GM23248 (cell line): ENCODE measurements around the gene CLPX. TPM values are rescaled to one million over a fixed set of nuclear protein-coding genes. Genes with fewer than 3 reads are reported as not detected.

Experiments used
- DNase-seq: peaks from one replicate; pipeline ENCODE4 v3.0.0-alpha.2; 2015
- H2AFZ ChIP-seq: fragments of 200-600 bp; sonication (generic); 2 replicates; pipeline ENCODE4 v1.6.1; 2016; ENCODE audit warnings: antibody characterized with exemption
- H3F3A ChIP-seq: fragments of 200-600 bp; sonication (generic); 2 replicates; pipeline ENCODE4 v1.6.1; 2016; ENCODE audit warnings: mild to moderate bottlenecking, antibody characterized with exemption, mixed run types; ENCODE audit not compliant: insufficient read depth
- H3K27ac ChIP-seq: fragments of 200-600 bp; sonication (generic); 2 replicates; pipeline ENCODE4 v1.5.1; 2016; ENCODE audit warnings: mild to moderate bottlenecking
- H3K27me3 ChIP-seq: fragments of 200-600 bp; sonication (generic); replicated peaks from 2 replicates; pipeline ENCODE4 v1.6.1; 2016; ENCODE audit warnings: mild to moderate bottlenecking; ENCODE audit not compliant: insufficient read depth
- H3K36me3 ChIP-seq: fragments of 200-600 bp; sonication (generic); 2 replicates; pipeline ENCODE4 v1.6.1; 2016; ENCODE audit warnings: low read depth, mild to moderate bottlenecking
- H3K4me1 ChIP-seq: fragments of 200-600 bp; sonication (generic); 2 replicates; pipeline ENCODE4 v1.6.1; 2016; ENCODE audit warnings: mild to moderate bottlenecking; ENCODE audit not compliant: insufficient read depth
- H3K4me2 ChIP-seq: fragments of 200-600 bp; sonication (generic); one replicate; pipeline ENCODE4 v1.6.1; 2016; ENCODE audit warnings: mild to moderate bottlenecking; ENCODE audit not compliant: unreplicated experiment
- H3K4me3 ChIP-seq: fragments of 200-600 bp; sonication (generic); 2 replicates; pipeline ENCODE4 v1.5.1; 2016; ENCODE audit warnings: mild to moderate bottlenecking
- H3K79me2 ChIP-seq: fragments of 200-600 bp; sonication (generic); 2 replicates; pipeline ENCODE4 v1.6.1; 2016; ENCODE audit warnings: mild to moderate bottlenecking; ENCODE audit not compliant: insufficient read depth
- H3K9ac ChIP-seq: fragments of 200-600 bp; sonication (generic); 2 replicates; pipeline ENCODE4 v1.6.1; 2016; ENCODE audit warnings: mild to moderate bottlenecking
- H3K9me2 ChIP-seq: fragments of 200-600 bp; sonication (generic); 2 replicates; pipeline ENCODE4 v1.6.1; 2016; ENCODE audit warnings: mixed run types, mild to moderate bottlenecking, moderate library complexity; ENCODE audit not compliant: insufficient read depth
- H3K9me3 ChIP-seq: fragments of 200-600 bp; sonication (generic); one replicate; pipeline ENCODE4 v1.6.1; 2017; ENCODE audit warnings: low read depth
- H4K20me1 ChIP-seq: fragments of 200-600 bp; sonication (generic); 2 replicates; pipeline ENCODE4 v1.6.0; 2016; ENCODE audit not compliant: insufficient read depth
- EZH2 ChIP-seq: fragments of 200-600 bp; sonication (generic); IDR thresholded peaks from 2 replicates; pipeline ENCODE4 v1.6.1; 2018; ENCODE audit warnings: antibody characterized with exemption, mild to moderate bottlenecking; ENCODE audit not compliant: insufficient read depth, poor library complexity, severe bottlenecking
- EZH2phosphoT487 ChIP-seq: fragments of 200-600 bp; sonication (generic); IDR thresholded peaks from 2 replicates; pipeline ENCODE4 v1.6.1; 2018; ENCODE audit warnings: antibody characterized with exemption, moderate library complexity, mild to moderate bottlenecking, low read depth; ENCODE audit not compliant: insufficient read depth
- WGBS, 2 experiments: methylation state at CpG; one replicate each; pipeline ENCODE4 v1.1.6; 2015 to 2017; ENCODE audit warnings: low lambda C conversion rate in 2 of 2, low coverage in 1 of 2; ENCODE audit errors: missing lambda C conversion rate in 2 of 2; 5-methylcytosine and 5-hydroxymethylcytosine counted together
- in situ Hi-C: fragments of 300-500 bp; cut with MboI; formaldehyde crosslinking; loops from 2 replicates; pipeline ENCODE4 v1.15.0; 2020
- polyA plus RNA-seq: library from polyadenylated mRNA; unstranded; fragments of >200 nt; fragmentation: Nextera tagmentation; extraction: Ambion mirVana; gene quantifications from 2 replicates; pipeline ENCODE4 v1.2.1, GENCODE V29; 2016
- total RNA-seq: library from RNA; depleted of rRNA; stranded (reverse); fragments of >200 nt; shearing (Covaris generic); gene quantifications from 2 replicates; pipeline ENCODE4 v1.2.3, GENCODE V29; 2014

CLPX gene
- total and polyA plus RNA-seq, 2 experiments from 2014 or later, result 22.8 to 33.1 TPM

DNA sequence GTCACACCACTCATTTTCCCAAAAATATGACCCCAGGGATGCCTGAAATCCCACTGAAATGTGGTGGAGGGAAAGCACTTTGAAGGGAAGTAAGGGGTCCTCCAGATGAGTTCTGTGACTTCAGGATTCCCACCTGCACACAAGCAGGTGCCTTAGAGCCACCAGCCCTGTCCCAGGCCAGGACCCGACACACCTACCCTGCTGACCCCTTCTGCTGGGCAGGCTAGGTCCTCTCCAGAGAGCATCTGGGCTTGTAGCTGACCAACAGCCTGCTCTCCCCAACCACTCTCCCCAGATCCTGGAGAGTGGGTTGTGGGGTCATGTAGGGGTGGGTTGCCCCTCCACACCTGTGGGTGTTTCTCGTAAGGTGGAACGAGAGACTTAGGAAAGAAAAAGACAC is 41.1 kb upstream of the CLPX start:
- no peaks in the 10 kb centered on the region for H3K27me3 ChIP-seq
- H3K4me2 ChIP-seq, result no peak overlapping the region
- no peaks in the 10 kb centered on the region for H3F3A ChIP-seq
- WGBS, 2 experiments, result 78 to 92% methylated on average over 3 of the region's 3 CpGs
- no peaks in the 10 kb centered on the region for H3K9me2 ChIP-seq
- no peak overlapping the region for H2AFZ ChIP-seq
- H3K27ac ChIP-seq, result no peak overlapping the region
- DNase-seq, result no peak
- TF ChIP-seq EZH2 (no peak), EZH2phosphoT487 (no peak)
- no peaks in the 10 kb centered on the region for H3K9me3 ChIP-seq
- no peaks in the 10 kb centered on the region for H4K20me1 ChIP-seq
- no peak overlapping the region for H3K9ac ChIP-seq
- no peaks in the 10 kb centered on the region for H3K79me2 ChIP-seq
- H3K4me3 ChIP-seq, result no peak overlapping the region
- H3K4me1 ChIP-seq, result no peaks in the 10 kb centered on the region
- in situ Hi-C loops, result no loop called here
- no peaks in the 10 kb centered on the region for H3K36me3 ChIP-seq

DNA sequence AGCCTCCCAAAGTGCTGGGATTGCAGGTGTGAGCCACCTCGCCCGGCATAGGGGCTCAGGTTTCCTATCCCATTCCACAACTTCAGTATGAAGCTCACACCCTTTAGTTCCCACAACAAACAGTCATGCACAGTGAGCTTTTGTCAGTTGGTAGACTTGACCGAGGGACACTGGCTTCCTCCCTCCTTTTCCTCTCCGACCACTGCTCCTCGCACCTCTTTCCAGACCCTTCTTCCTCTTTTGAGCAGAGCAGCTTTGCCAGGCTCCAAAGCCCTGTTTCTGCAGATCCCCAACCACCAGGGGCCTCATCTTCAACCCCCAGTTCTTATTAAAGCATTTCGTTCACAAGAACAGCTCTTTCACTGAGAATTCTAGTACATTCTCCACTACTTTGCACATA is 38.9 kb upstream of the CLPX start:
- Histone ChIP-seq H3K9me3 (no peaks in the 10 kb centered on the region), H3K4me2 (no peak overlapping the region), H3K27me3 (no peaks in the 10 kb centered on the region), H3K9ac (no peak overlapping the region), H2AFZ (no peak overlapping the region), H3K36me3 (no peaks in the 10 kb centered on the region), H3F3A (no peaks in the 10 kb centered on the region), H3K9me2 (no peaks in the 10 kb centered on the region), H3K79me2 (no peaks in the 10 kb centered on the region), H3K4me1 (no peaks in the 10 kb centered on the region), H3K4me3 (no peak overlapping the region), H4K20me1 (no peaks in the 10 kb centered on the region), H3K27ac (no peak overlapping the region)
- WGBS, 2 experiments, result 76 to 77% methylated on average over 6 of the region's 6 CpGs
- in situ Hi-C loops, result no loop called here
- no peak for TF ChIP-seq EZH2phosphoT487
- no peak for TF ChIP-seq EZH2
- no peak for DNase-seq

DNA sequence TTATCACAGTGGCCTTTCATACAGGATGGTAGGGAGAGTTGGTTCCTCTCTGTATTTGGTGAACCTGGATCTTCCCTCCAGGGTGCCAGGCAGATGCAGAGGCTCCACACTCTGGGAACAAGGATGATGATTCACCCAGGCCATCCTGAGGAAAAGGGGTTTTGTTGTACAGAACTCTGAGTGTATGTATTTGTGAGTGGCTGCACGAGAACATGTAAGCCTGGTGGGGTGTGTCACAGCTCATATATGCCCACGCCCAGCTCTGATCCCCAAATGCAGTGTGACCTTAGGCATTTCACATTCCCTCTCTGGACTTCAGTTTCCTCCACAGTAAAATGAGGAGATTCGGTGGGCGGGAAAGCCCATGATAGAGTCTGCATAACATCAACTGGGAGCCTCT is 37.7 kb upstream of the CLPX start:
- H3K4me1 ChIP-seq, result no peaks in the 10 kb centered on the region
- H3K4me2 ChIP-seq, result no peak overlapping the region
- no peak overlapping the region for H2AFZ ChIP-seq
- no peak overlapping the region for H3K9ac ChIP-seq
- H3K36me3 ChIP-seq, result no peaks in the 10 kb centered on the region
- no peaks in the 10 kb centered on the region for H3K27me3 ChIP-seq
- H4K20me1 ChIP-seq, result no peaks in the 10 kb centered on the region
- H3K4me3 ChIP-seq, result no peak overlapping the region
- H3K27ac ChIP-seq, result no peak overlapping the region
- no peaks in the 10 kb centered on the region for H3F3A ChIP-seq
- H3K9me3 ChIP-seq, result no peaks in the 10 kb centered on the region
- no peaks in the 10 kb centered on the region for H3K79me2 ChIP-seq
- H3K9me2 ChIP-seq, result no peaks in the 10 kb centered on the region
- no peak for DNase-seq
- TF ChIP-seq EZH2 (no peak), EZH2phosphoT487 (no peak)
- 83 to 84% methylated on average over 4 of the region's 4 CpGs for WGBS, 2 experiments
- in situ Hi-C loops, result no loop called here

DNA sequence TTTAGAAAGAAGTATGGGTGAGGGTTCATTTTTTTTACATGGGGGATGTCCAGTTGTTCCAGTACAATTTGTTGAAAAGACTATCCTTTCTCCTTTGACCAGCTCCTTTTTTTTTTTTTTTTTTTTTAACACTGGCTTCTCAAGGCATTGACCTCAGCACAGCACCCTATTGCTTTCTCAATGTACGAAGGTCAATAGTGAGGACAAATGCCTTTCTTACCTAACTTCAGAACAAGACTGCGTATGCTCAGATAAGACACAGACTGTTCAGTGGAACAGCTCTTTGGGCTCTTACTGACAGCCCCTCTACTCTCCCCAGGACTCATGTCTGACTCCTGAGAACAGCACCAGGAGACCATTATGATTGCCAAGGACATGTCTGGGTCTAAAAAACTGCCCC is 36.6 kb upstream of the CLPX start:
- Histone ChIP-seq H3F3A (no peaks in the 10 kb centered on the region), H2AFZ (no peak overlapping the region), H3K9ac (no peak overlapping the region), H3K36me3 (no peaks in the 10 kb centered on the region), H3K4me3 (no peak overlapping the region), H3K79me2 (no peaks in the 10 kb centered on the region), H3K27ac (no peak overlapping the region), H3K4me2 (no peak overlapping the region), H3K4me1 (no peaks in the 10 kb centered on the region), H3K9me3 (no peaks in the 10 kb centered on the region), H3K27me3 (no peaks in the 10 kb centered on the region), H3K9me2 (no peaks in the 10 kb centered on the region), H4K20me1 (no peaks in the 10 kb centered on the region)
- TF ChIP-seq EZH2phosphoT487, result no peak
- no peak for TF ChIP-seq EZH2
- DNase-seq, result no peak
- 82 to 89% methylated on average over 2 of the region's 2 CpGs for WGBS, 2 experiments
- in situ Hi-C loops, result no loop called here

DNA sequence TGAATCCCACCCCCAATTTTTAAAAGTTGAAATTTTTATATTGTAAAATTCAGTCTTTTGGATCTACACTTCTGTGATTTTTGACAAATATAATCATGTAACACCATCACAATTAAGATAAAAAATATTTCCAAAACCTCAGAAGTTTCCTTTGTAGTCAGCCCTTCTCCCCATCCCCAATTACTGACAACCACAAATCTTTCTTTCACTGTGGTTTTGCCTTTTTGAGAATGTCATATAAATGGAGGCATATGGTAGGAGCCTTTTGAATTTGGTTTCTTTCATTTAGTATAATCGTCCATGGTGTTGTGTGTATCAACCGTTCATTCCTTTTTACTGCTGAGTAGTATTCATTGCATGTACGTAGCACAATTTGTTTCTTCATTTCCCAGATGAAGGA is 34.0 kb upstream of the CLPX start:
- H2AFZ ChIP-seq, result no peak overlapping the region
- in situ Hi-C loops, result no loop called here
- WGBS, 2 experiments, result 90 to 93% methylated on average over 3 of the region's 3 CpGs
- no peaks in the 10 kb centered on the region for H3K79me2 ChIP-seq
- no peak for TF ChIP-seq EZH2phosphoT487
- TF ChIP-seq EZH2, result no peak
- H3K4me3 ChIP-seq, result no peak overlapping the region
- DNase-seq, result no peak
- no peaks in the 10 kb centered on the region for H3K36me3 ChIP-seq
- H3K9me2 ChIP-seq, result no peaks in the 10 kb centered on the region
- no peak overlapping the region for H3K9ac ChIP-seq
- no peaks in the 10 kb centered on the region for H3F3A ChIP-seq
- no peak overlapping the region for H3K27ac ChIP-seq
- no peak overlapping the region for H3K4me2 ChIP-seq
- no peaks in the 10 kb centered on the region for H3K27me3 ChIP-seq
- H4K20me1 ChIP-seq, result no peaks in the 10 kb centered on the region
- no peaks in the 10 kb centered on the region for H3K4me1 ChIP-seq
- H3K9me3 ChIP-seq, result no peaks in the 10 kb centered on the region
